ENCODE measurements around the gene SYNE2.

The SYNE2 gene

GRCh38 chr14:63918411-63918810, 65.6 kb downstream of the SYNE2 start:
- DNase-seq: no peak

DNA sequence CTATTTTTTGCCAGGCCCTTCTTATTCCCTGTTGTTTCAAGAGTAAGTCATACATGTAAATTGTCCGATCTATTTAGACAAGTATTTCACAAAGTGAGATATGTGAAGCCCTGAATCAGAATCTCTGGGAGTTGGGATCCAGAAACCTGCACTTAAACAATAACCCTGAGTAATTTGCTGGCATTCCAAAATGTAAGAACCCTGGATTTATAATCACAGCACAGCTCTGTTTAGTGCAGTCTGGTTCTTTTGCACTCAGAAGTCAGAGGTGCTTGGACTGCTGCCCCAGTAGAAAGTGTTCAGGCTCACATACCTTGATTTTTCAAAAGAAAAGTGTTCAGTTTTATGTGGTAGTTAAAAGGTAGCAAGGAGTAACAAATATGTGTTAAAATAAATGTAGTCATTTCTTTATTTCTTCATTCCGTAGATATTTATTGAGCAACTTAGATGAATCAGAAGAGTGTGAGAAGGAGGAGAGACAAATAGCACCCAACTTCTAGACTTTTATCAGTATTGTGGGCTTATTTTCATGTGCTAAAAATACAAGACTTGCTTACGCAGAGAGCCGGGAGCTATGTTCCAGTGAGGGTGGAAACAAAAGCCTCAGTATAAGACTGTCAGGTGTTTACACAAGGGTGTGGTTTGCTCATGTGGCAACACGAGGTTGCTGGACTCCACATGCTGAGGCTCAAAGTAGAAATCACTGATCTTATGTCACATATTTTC, 70.1 kb downstream of the SYNE2 start:
- no peak for DNase-seq

- no peak for DNase-seq
These were observed 70.6 kb downstream of the SYNE2 start for GRCh38 chr14:63923422-63923752.

- DNase-seq: no peak
These were observed 71.6 kb downstream of the SYNE2 start for GRCh38 chr14:63924375-63924774.

DNA sequence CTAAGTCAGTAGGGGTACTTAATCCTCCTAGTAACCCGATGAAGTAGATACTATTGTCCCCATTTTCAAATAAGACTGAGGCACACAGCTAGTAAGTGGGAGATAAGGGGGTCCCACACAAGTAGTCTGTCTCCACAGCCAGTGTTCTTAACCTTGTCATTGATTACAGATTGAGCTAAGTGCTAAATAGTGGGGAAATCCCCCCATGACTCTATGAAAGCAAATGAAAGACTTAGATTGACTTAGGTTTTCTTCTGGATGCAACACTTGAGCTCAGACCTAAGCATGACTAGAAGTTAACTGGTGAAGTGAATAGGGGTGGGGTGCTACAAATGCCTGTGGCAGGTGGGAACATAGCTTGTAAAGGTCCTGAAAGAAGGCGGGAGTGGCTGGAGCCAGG, 73.8 kb downstream of the SYNE2 start:
- DNase-seq: no peak

DNA sequence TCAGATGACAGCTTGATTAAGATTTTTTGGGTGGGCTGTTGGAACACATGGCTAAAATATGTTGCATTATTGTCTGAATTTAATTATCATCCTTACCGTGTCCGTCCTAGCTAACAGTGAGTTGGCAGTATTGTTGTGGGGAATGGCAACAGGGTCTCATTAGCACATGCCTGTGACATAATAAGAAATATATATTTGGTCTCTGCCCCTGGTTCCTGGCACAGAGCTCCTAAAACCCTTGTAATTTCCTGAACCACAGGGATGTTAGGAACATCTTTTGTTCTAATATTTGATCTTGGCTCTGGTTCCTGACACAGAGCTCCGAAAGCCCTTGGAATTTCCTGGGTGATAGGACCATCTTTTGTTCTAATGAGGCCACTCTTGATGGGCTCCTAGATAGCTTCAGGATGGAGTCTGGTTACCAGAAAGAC, 76.0 kb downstream of the SYNE2 start:
- DNase-seq: no peak

DNA sequence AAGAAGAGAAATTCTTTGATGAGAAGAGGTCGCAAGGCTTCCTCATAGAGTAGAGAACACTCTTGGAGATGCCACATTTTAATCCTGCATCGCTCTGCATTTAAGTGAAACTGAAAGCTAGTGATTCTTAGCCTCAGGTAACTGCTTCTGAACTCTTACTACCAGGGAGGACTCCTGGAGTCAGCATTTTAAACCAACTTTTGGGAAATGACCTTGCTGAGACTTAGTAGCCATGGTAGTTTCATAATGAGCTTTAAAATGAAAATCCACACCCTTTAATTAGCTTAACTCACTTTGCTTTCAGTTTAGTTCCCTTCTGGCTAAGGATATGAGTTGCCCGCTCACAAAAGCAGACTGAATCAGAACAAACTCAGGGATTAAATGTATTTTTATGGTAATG, 80.3 kb downstream of the SYNE2 start:
- no peak for DNase-seq

- DNase-seq: no peak
These were observed 80.9 kb downstream of the SYNE2 start for GRCh38 chr14:63933711-63934110.

- no peak for DNase-seq
These were observed 85.6 kb downstream of the SYNE2 start for GRCh38 chr14:63938198-63939005.

GRCh38 chr14:63939006-63939270, 86.1 kb downstream of the SYNE2 start:
- no peak for DNase-seq

- no peak for DNase-seq
These were observed 87.6 kb downstream of the SYNE2 start for GRCh38 chr14:63940387-63940786.

GRCh38 chr14:63941023-63941422, 88.2 kb downstream of the SYNE2 start:
- DNase-seq: no peak

DNA sequence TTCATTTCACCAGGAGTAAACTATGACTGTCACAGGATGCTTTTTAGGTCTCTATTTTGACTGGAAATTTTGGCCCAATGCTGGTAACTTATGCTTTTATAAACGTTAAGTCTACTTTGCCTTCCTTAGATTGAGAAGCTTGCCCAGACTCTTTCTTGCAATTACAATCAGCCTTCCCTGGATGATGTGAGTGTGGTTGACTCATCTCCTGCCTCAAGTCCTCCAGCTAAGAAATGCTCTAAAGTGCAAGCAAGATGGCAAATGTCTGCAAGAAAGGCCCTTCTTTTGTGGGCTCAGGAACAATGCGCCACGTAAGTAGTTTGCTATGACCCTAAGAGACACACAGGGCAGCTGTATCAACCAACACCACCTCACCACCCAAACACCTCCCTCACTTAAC, 96.9 kb downstream of the SYNE2 start:
- DNase-seq: no peak

GRCh38 chr14:63951021-63951420, 98.2 kb downstream of the SYNE2 start:
- DNase-seq: no peak

DNA sequence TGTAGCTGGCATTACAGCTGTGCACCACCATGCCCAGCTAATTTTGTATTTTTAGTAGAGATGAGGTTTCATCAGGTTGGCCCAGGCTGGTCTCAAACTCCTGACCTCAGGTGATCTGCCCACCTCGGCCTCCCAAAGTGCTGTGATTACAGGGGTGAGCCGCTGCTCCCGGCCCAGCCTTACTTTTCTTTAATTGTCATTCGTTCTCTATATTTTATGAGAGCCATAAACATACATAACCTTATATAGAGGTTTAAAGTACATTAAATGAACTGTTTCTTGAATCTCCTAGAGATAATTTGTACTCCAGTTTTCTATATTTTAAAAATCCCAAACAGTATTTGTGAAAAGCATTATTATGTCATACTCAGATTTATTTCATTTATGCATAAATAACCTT, 98.6 kb downstream of the SYNE2 start:
- no peak for DNase-seq

GRCh38 chr14:63952053-63952932, 99.5 kb downstream of the SYNE2 start:
- no peak for DNase-seq

- DNase-seq: no peak
These were observed 100.2 kb downstream of the SYNE2 start for GRCh38 chr14:63952933-63953437.

DNA sequence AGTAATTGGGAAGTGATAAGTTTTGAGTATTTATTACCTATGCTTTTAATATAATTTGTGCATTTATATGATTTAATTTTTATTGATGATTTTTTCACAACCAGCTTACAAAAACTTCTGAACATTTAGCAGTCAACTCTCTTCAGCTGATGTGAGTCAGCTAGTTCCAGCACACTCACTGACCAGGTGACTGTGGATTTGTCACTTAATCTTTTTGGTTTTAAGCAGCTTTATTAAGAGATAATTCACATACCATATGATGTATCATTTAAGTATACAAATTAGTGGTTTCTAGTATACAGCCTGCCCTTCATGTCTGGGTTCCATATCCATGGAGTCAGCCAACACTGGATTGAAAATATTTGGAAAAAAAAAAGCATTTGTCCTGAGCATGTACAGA, 103.5 kb downstream of the SYNE2 start:
- no peak for DNase-seq

- no peak for DNase-seq
These were observed 108.2 kb downstream of the SYNE2 start for GRCh38 chr14:63960926-63961567.

- no peak for DNase-seq
These were observed 110.1 kb downstream of the SYNE2 start for GRCh38 chr14:63962906-63963305.

DNA sequence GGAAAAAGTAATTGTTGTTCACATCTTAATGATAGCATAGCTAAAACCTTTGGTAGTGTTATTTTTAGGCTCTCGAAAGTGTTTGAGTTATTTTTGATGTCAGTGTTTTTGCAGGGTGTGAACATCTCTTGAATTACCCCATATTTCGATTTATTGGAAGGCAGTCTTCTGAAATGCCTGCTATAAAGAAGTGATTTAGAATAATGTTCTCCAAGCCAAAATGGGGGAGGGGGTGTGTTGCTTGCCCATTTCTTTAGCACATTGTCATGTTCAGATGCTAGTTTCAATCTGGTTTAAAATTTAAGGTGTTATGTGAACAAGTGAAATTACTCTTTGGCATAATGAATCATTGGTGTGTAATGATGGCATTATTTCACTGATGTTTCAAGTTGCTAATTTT, 110.6 kb downstream of the SYNE2 start:
- no peak for DNase-seq

GRCh38 chr14:63964113-63964512, 111.3 kb downstream of the SYNE2 start:
- no peak for DNase-seq

GRCh38 chr14:63966407-63966806, 113.6 kb downstream of the SYNE2 start:
- DNase-seq: peak; percentile 2
